HepG2 (cell line): ENCODE data around the gene RAB3B. TPM values are rescaled to one million over a fixed set of nuclear protein-coding genes. Genes with fewer than 3 reads are reported as not detected.
"Not testable (repeated sequence)": the region's sequence is repeated elsewhere in the genome, so short reads cannot be mapped to it uniquely, and the experiment has no call there.

Experiments used
- ATAC-seq: fragments of 200-7000 bp; cut with Tn5 transposase; 3 replicates; pipeline ENCODE4 v1.9.1; 2020; ENCODE audit warnings: mild to moderate bottlenecking, moderate library complexity
- BruUV-seq: library from RNA; stranded (reverse); fragments of 400-500 nt; replicated peaks from 2 replicates; lab custom pipeline; 2021; lab: Mats Ljungman, UMichigan
- CTCF ChIA-PET: fragments of 300-600 bp; formaldehyde crosslinking; extraction: SDS; loops from one replicate; lab custom pipeline; 2021; ENCODE audit warnings: low total read pairs, inconsistent platforms, low intra/inter-chr PET ratio; lab: Yijun Ruan, JAX
- POLR2A ChIA-PET: fragments of 350-600 bp; sonication (Branson Sonifier 250); formaldehyde crosslinking; loops from one replicate; lab custom pipeline; 2020; ENCODE audit warnings: antibody characterized with exemption, inconsistent platforms; lab: Yijun Ruan, JAX
- DNase-seq: peaks from one replicate; pipeline ENCODE4 v3.0.0-alpha.2; 2015; ENCODE audit warnings: low spot score
- FAIRE-seq: peaks from 3 replicates; lab custom pipeline; 2011; peaks lifted over from hg19 to GRCh38; lab: Jason Lieb, UNC
- H2AFZ ChIP-seq: one replicate; pipeline ENCODE4 v1.6.1; 2011; ENCODE audit warnings: low read length, inconsistent platforms
- H3K27ac ChIP-seq: fragments of 300-600 bp; 3 replicates; pipeline ENCODE4 v1.8.0; 2011; ENCODE audit warnings: mixed run types, mild to moderate bottlenecking, mixed read lengths, low read length, inconsistent platforms; ENCODE audit not compliant: insufficient read depth; ENCODE audit errors: extremely low read length
- H3K27me3 ChIP-seq, 2 experiments: fragments of 200-600 bp in 1 of 2; 2 replicates in 1 of 2; 3 replicates in 1 of 2; pipeline versions ENCODE4 v1.6.0 to v1.8.0; 2011; ENCODE audit warnings: low read length in 2 of 2, mild to moderate bottlenecking in 2 of 2, moderate library complexity in 2 of 2, inconsistent platforms in 1 of 2; ENCODE audit not compliant: insufficient read depth in 2 of 2, control insufficient read depth in 1 of 2
- H3K36me3 ChIP-seq, 2 experiments: fragments of 200-600 bp in 1 of 2; replicated peaks in 1 of 2; 2 replicates in 1 of 2; 3 replicates in 1 of 2; pipeline versions ENCODE4 v1.5.1 to v1.8.0; 2011; ENCODE audit warnings: low read length in 2 of 2, inconsistent platforms in 1 of 2; ENCODE audit not compliant: insufficient read depth in 2 of 2, control insufficient read depth in 1 of 2
- H3K4me1 ChIP-seq: 2 replicates; pipeline ENCODE4 v1.5.1; 2012; ENCODE audit warnings: low read length, inconsistent platforms; ENCODE audit not compliant: insufficient read depth
- H3K4me2 ChIP-seq: 2 replicates; pipeline ENCODE4 v1.6.0; 2011; ENCODE audit warnings: low read depth, low read length, inconsistent platforms
- H3K4me3 ChIP-seq, 3 experiments: fragments of 200-600 bp in 1 of 3; sonication (generic), shearing (Covaris generic) in 1 of 3; replicated peaks in 1 of 3; 2 replicates each; pipeline ENCODE4 v1.5.1; 2011 to 2016; ENCODE audit warnings: low read length in 3 of 3, inconsistent platforms in 2 of 3, low read depth in 2 of 3, mild to moderate bottlenecking in 2 of 3, control low read depth in 1 of 3, mixed read lengths in 1 of 3; ENCODE audit not compliant: insufficient read depth in 1 of 3
- H3K79me2 ChIP-seq: one replicate; pipeline ENCODE4 v1.6.1; 2011; ENCODE audit warnings: low read length, inconsistent platforms; ENCODE audit not compliant: insufficient read depth
- H3K9ac ChIP-seq: 2 replicates; pipeline ENCODE4 v1.6.0; 2011; ENCODE audit warnings: mild to moderate bottlenecking, low read depth, low read length, inconsistent platforms; ENCODE audit not compliant: insufficient read depth
- H3K9me3 ChIP-seq: 2 replicates; pipeline ENCODE4 v1.5.1; 2012; ENCODE audit warnings: mild to moderate bottlenecking, low read length
- H4K20me1 ChIP-seq: 2 replicates; pipeline ENCODE4 v1.6.0; 2011; ENCODE audit warnings: inconsistent platforms, mild to moderate bottlenecking, low read length, moderate library complexity; ENCODE audit not compliant: insufficient read depth
- CBX5 ChIP-seq: sonication (generic); formaldehyde crosslinking; IDR thresholded peaks from 2 replicates; pipeline ENCODE4 v1.4.0; 2020; ENCODE audit warnings: missing genetic modification reagents, borderline replicate concordance
- EHMT2 ChIP-seq: fragments of 200-600 bp; sonication (generic); IDR thresholded peaks from 2 replicates; pipeline ENCODE4 v1.7.0; 2017; ENCODE audit warnings: antibody characterized with exemption, low read depth, low read length, borderline replicate concordance
- HNF4G ChIP-seq, 2 experiments: sonication (generic) in 1 of 2; formaldehyde crosslinking in 1 of 2; IDR thresholded peaks; 2 replicates each; pipeline versions ENCODE4 v1.4.0 to v1.6.1; 2011 to 2020; ENCODE audit warnings: borderline replicate concordance in 2 of 2, low read depth in 2 of 2, mild to moderate bottlenecking in 2 of 2, low read length in 1 of 2, missing genetic modification reagents in 1 of 2, moderate library complexity in 1 of 2
- PHF5A ChIP-seq: IDR thresholded peaks from one replicate; pipeline ENCODE4 v1.6.1; 2018; ENCODE audit warnings: low read depth, missing genetic modification reagents; ENCODE audit not compliant: unreplicated experiment
- RARA ChIP-seq: IDR thresholded peaks from 2 replicates; pipeline ENCODE4 v1.6.1; 2016; ENCODE audit warnings: missing genetic modification reagents, missing compliant biosample characterization
- TMF1 ChIP-seq: sonication (generic); formaldehyde crosslinking; IDR thresholded peaks from 2 replicates; pipeline ENCODE4 v1.8.1; 2022; ENCODE audit warnings: low read depth, missing genetic modification reagents
- ZNF329 ChIP-seq: sonication (generic); formaldehyde crosslinking; IDR thresholded peaks from 2 replicates; pipeline ENCODE4 v1.9.0; 2021; ENCODE audit warnings: low read depth, mild to moderate bottlenecking, missing genetic modification reagents
- WGBS: methylation state at CpG from one replicate; pipeline ENCODE4 v1.1.6; 2017; ENCODE audit warnings: low lambda C conversion rate; 5-methylcytosine and 5-hydroxymethylcytosine counted together
- in situ Hi-C: cut with HindIII; loops from 2 replicates; pipeline ENCODE4 v1.10.0; 2017; ENCODE audit warnings: low pct_unique_long_range_greater_than_20kb; ENCODE audit not compliant: extremely low pct_ligation_motif_present
- intact Hi-C: fragments of 100-400 bp; cut with micrococcal nuclease; formaldehyde crosslinking; loops from one replicate; pipeline ENCODE4 v1.10.0; 2022; ENCODE audit not compliant: unreplicated experiment
- polyA plus RNA-seq, 8 experiments: library from polyadenylated mRNA; depleted of rRNA in 3 of 8; stranded (reverse) in 7 of 8; unstranded in 1 of 8; fragments of >200 nt; fragmentation: Illumina TruSeq in 4 of 8; extraction: Trizol in 4 of 8; gene quantifications; 2 replicates each; pipeline versions ENCODE4 v1.2.1 to v1.2.3, GENCODE V29; 2011 to 2016; ENCODE audit warnings: low read depth in 4 of 8, missing spikeins in 1 of 8, mixed read lengths in 1 of 8; ENCODE audit not compliant: insufficient read depth in 1 of 8
- total RNA-seq, 5 experiments: library from RNA; depleted of rRNA; stranded (reverse); fragments of >200 nt; fragmentation: Illumina TruSeq; extraction: Trizol; gene quantifications; 2 replicates each; pipeline ENCODE4 v1.2.3, GENCODE V29; 2016; ENCODE audit warnings: low read depth in 1 of 5
- TF ChIP-seq, protein P1 (sequence below): sonication (generic); formaldehyde crosslinking; IDR thresholded peaks from 2 replicates; pipeline ENCODE4 v1.5.0; 2020; ENCODE audit warnings: mild to moderate bottlenecking, missing genetic modification reagents
- TF ChIP-seq, protein P2 (sequence below): IDR thresholded peaks from 2 replicates; pipeline ENCODE4 v1.6.1; 2016; ENCODE audit warnings: missing compliant biosample characterization, missing genetic modification reagents, borderline replicate concordance

RAB3B gene
- total and polyA plus RNA-seq, 2 of the 13 experiments (the other 11 are each of a cell fraction or from before 2014, with no cell fraction given) = 1.0 to 1.2 TPM

DNA sequence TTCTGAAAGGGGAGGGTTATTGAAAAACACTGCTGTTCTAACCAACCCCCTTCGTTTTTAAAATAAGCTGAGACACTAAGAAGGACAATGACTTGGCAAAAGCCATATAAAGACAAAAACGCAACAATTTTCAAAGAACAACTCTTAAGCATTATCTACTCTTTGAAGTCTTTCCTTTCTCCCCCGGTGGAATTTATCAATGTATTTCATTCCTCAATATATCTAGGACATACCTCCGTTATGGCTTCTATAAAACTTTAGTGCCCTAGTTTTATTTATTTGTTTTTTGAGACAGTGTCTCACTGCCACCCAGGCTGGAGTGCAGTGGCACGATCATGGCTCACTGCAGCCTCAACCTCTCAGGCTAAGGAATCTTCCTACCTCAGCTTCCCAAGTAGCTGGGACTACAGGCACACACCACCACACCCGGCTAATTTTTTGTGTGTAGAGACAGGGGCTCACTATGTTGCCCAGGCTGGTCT, 115.2 kb downstream of the RAB3B start (continued):
- TF ChIP-seq, protein P1, sequence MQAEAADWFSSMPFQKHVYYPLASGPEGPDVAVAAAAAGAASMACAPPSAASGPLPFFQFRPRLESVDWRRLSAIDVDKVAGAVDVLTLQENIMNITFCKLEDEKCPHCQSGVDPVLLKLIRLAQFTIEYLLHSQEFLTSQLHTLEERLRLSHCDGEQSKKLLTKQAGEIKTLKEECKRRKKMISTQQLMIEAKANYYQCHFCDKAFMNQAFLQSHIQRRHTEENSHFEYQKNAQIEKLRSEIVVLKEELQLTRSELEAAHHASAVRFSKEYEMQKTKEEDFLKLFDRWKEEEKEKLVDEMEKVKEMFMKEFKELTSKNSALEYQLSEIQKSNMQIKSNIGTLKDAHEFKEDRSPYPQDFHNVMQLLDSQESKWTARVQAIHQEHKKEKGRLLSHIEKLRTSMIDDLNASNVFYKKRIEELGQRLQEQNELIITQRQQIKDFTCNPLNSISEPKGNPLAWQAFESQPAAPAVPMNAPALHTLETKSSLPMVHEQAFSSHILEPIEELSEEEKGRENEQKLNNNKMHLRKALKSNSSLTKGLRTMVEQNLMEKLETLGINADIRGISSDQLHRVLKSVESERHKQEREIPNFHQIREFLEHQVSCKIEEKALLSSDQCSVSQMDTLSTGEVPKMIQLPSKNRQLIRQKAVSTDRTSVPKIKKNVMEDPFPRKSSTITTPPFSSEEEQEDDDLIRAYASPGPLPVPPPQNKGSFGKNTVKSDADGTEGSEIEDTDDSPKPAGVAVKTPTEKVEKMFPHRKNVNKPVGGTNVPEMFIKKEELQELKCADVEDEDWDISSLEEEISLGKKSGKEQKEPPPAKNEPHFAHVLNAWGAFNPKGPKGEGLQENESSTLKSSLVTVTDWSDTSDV (CRISPR knock-in tag) = no peak
- TF ChIP-seq EHMT2 (no peak), RARA (CRISPR knock-in tag) (no peak), TMF1 (CRISPR knock-in tag) (no peak), CBX5 (CRISPR knock-in tag) (no peak), HNF4G (IDR thresholded peaks at IDR 0.05; ENCODE audit: borderline replicate concordance, low read depth, low read length) (no peak), HNF4G (CRISPR knock-in tag; IDR thresholded peaks at IDR 0.05; ENCODE audit: borderline replicate concordance, low read depth) (no peak), PHF5A (CRISPR knock-in tag) (no peak), ZNF329 (CRISPR knock-in tag) (no peak)
- TF ChIP-seq, protein P2, sequence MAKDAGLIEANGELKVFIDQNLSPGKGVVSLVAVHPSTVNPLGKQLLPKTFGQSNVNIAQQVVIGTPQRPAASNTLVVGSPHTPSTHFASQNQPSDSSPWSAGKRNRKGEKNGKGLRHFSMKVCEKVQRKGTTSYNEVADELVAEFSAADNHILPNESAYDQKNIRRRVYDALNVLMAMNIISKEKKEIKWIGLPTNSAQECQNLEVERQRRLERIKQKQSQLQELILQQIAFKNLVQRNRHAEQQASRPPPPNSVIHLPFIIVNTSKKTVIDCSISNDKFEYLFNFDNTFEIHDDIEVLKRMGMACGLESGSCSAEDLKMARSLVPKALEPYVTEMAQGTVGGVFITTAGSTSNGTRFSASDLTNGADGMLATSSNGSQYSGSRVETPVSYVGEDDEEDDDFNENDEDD (CRISPR knock-in tag) = no peak

DNA sequence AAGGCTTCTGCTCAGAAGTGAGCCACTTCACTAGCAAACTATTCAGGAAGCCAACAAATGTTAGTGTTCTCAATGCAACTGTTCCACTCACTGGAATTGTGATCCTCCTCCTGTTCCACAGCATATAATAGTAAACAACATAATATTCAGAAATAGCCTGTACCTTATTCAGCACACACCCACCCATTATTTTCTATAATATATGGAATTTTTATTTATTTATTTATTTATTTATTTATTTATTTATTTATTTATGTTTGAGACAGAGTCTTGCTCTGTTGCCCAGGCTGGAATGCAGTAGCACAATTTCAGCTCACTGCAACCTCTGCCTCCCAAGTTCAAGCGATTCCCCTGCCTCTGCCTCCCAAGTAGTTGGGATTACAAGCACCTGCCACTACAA, 117.2 kb downstream of the RAB3B start:
- H4K20me1 ChIP-seq, H3K4me2 ChIP-seq, POLR2A ChIA-PET, ATAC-seq, H3K27me3 ChIP-seq, H3K27ac ChIP-seq, intact Hi-C loops, CTCF ChIA-PET, in situ Hi-C loops, H3K4me3 ChIP-seq, H2AFZ ChIP-seq, BruUV-seq, H3K9me3 ChIP-seq, DNase-seq, H3K9ac ChIP-seq, FAIRE-seq, H3K36me3 ChIP-seq: not testable (repeated sequence)
- Histone ChIP-seq H3K4me1 (peaks cover 33% of the 10 kb centered on the region), H3K79me2 (peaks cover 84% of the 10 kb centered on the region)
- 100% methylated on average over 1 of the region's 1 CpG for WGBS
